Measurements from ENCODE around the gene STYXL1. TPM values are rescaled to one million over a fixed set of nuclear protein-coding genes. Genes with fewer than 3 reads are reported as not detected.

The STYXL1 gene
- total and polyA plus RNA-seq, 2 experiments from 2014 or later, result 42.5 to 54.7 TPM

- no peak for DNase-seq
- no peak overlapping the region for H3K4me2 ChIP-seq (ENCODE audit: unreplicated experiment)
- in situ Hi-C loops (cut with MboI), result no loop called here
- H3K36me3 ChIP-seq (ENCODE audit: low read depth), result no peaks in the 10 kb centered on the region
- WGBS, 2 experiments (ENCODE audit: low coverage in 1 of 2, low lambda C conversion rate in 2 of 2, missing lambda C conversion rate in 2 of 2), result 91 to 93% methylated on average over 27 to 47 of the region's 47 CpGs
- no peak overlapping the region for H2AFZ ChIP-seq
- no peaks in the 10 kb centered on the region for H4K20me1 ChIP-seq (ENCODE audit: insufficient read depth)
- no peak overlapping the region for H3K4me3 ChIP-seq
- H3K27ac ChIP-seq, result no peak overlapping the region
- no peaks in the 10 kb centered on the region for H3K27me3 ChIP-seq (replicated peaks; ENCODE audit: insufficient read depth)
- peaks cover 7% of the 10 kb centered on the region for H3K4me1 ChIP-seq (ENCODE audit: insufficient read depth)
- no peak overlapping the region for H3K9ac ChIP-seq
- no peaks in the 10 kb centered on the region for H3K9me3 ChIP-seq (ENCODE audit: low read depth)
- peaks cover 23% of the 10 kb centered on the region for H3F3A ChIP-seq (ENCODE audit: insufficient read depth)
- no peaks in the 10 kb centered on the region for H3K9me2 ChIP-seq (ENCODE audit: insufficient read depth)
- TF ChIP-seq EZH2phosphoT487 (IDR thresholded peaks at IDR 0.05; ENCODE audit: insufficient read depth, low read depth) (no peak), EZH2 (IDR thresholded peaks at IDR 0.05; ENCODE audit: insufficient read depth, poor library complexity, severe bottlenecking) (no peak)
- H3K79me2 ChIP-seq (ENCODE audit: insufficient read depth), result no peaks in the 10 kb centered on the region
Observed at GRCh38 chr7:76071316-76072242, 23.8 kb upstream of the STYXL1 start.

- WGBS, 2 experiments (ENCODE audit: low coverage in 1 of 2, low lambda C conversion rate in 2 of 2, missing lambda C conversion rate in 2 of 2), result 0 to 8% methylated on average over 8 of the region's 8 CpGs
- Histone ChIP-seq H3K4me1 (ENCODE audit: insufficient read depth) (peaks cover 7% of the 10 kb centered on the region), H3K79me2 (ENCODE audit: insufficient read depth) (no peaks in the 10 kb centered on the region), H3K9ac (0 out of 2 replicates have a peak overlapping the region, but pooled peaks have one; percentile 29), H3K9me3 (ENCODE audit: low read depth) (no peaks in the 10 kb centered on the region), H3K27ac (0 out of 2 replicates have a peak overlapping the region, but pooled peaks have one; percentile 16), H3F3A (ENCODE audit: insufficient read depth) (peaks cover 23% of the 10 kb centered on the region), H2AFZ (no peak overlapping the region), H3K36me3 (ENCODE audit: low read depth) (peaks cover 10% of the 10 kb centered on the region; the same call in 1 of the 2 replicates), H3K4me3 (no peak overlapping the region), H3K9me2 (ENCODE audit: insufficient read depth) (no peaks in the 10 kb centered on the region), H4K20me1 (ENCODE audit: insufficient read depth) (no peaks in the 10 kb centered on the region), H3K4me2 (ENCODE audit: unreplicated experiment) (peak overlapping the region; percentile 4), H3K27me3 (replicated peaks; ENCODE audit: insufficient read depth) (no peaks in the 10 kb centered on the region)
- DNase-seq, result peak; percentile 93
- TF ChIP-seq EZH2 (IDR thresholded peaks at IDR 0.05; ENCODE audit: insufficient read depth, poor library complexity, severe bottlenecking) (no peak), EZH2phosphoT487 (IDR thresholded peaks at IDR 0.05; ENCODE audit: insufficient read depth, low read depth) (no peak)
- in situ Hi-C loops (cut with MboI), result no loop called here
Observed at GRCh38 chr7:76069238-76069638, 21.4 kb upstream of the STYXL1 start.

DNA sequence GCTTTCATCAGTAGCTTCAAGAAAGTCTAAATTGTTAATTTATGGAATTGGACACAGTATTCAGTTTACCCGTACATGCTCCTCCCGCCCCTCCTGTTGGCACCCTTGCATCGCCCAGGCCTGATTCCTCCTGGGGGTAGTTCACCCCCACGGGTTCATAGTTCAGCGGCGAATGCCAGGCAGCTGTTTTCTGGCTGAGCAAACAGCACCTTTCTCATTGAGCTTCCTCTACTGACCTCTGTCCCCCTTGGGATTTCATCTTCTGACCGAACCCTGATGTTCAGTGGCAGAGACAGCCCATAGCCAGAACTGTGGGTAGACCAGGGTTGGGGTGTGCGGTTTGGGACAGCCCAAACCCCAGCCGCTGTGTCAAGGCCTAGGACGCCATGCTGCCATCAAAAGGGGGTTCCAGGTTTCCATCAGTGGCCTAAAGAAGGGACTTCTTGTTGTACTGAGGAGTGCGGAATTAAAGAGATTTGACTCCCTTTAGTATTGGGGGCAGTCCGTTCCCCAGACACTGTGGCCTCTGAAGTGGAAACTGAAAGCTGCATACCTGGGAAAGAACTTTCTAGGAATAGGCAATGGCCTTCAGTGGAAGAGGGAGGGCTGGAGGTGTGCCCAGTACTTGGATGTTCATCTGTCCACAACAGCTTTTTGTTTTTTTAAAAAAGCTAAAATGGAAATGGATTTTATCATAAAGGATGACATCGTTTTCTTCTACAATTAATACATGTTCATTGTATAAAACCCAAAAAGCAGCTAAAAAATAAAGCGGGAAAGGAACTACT, 19.1 kb upstream of the STYXL1 start:
- H3K36me3 ChIP-seq (ENCODE audit: low read depth), result peaks cover 12% of the 10 kb centered on the region; the same call in 1 of the 2 replicates
- in situ Hi-C loops (cut with MboI), result no loop called here
- H3K4me3 ChIP-seq, result no peak overlapping the region

GRCh38 chr7:76065016-76065612, 17.3 kb upstream of the STYXL1 start:
- DNase-seq, result no peak
- TF ChIP-seq EZH2 (IDR thresholded peaks at IDR 0.05; ENCODE audit: insufficient read depth, poor library complexity, severe bottlenecking), result no peak
- no peak for TF ChIP-seq EZH2phosphoT487 (IDR thresholded peaks at IDR 0.05; ENCODE audit: insufficient read depth, low read depth)
- no peaks in the 10 kb centered on the region for H3K27me3 ChIP-seq (replicated peaks; ENCODE audit: insufficient read depth)
- no peak overlapping the region for H3K9ac ChIP-seq
- WGBS, 2 experiments (ENCODE audit: low coverage in 1 of 2, low lambda C conversion rate in 2 of 2, missing lambda C conversion rate in 2 of 2), result 96% methylated on average over 14 of the region's 14 CpGs
- H4K20me1 ChIP-seq (ENCODE audit: insufficient read depth), result no peaks in the 10 kb centered on the region
- no peak overlapping the region for H3K4me2 ChIP-seq (ENCODE audit: unreplicated experiment)
- in situ Hi-C loops (cut with MboI), result no loop called here
- peaks cover 18% of the 10 kb centered on the region for H3F3A ChIP-seq (ENCODE audit: insufficient read depth)
- H3K36me3 ChIP-seq (ENCODE audit: low read depth), result peaks cover 22% of the 10 kb centered on the region; the same call in 1 of the 2 replicates
- no peaks in the 10 kb centered on the region for H3K79me2 ChIP-seq (ENCODE audit: insufficient read depth)
- no peak overlapping the region for H3K4me3 ChIP-seq
- no peak overlapping the region for H2AFZ ChIP-seq
- H3K4me1 ChIP-seq (ENCODE audit: insufficient read depth), result peaks cover 7% of the 10 kb centered on the region
- H3K9me3 ChIP-seq (ENCODE audit: low read depth), result no peaks in the 10 kb centered on the region
- no peak overlapping the region for H3K27ac ChIP-seq
- no peaks in the 10 kb centered on the region for H3K9me2 ChIP-seq (ENCODE audit: insufficient read depth)

More for the DNA sequence above, 19.1 kb upstream of the STYXL1 start:
- Histone ChIP-seq H3K9me3 (ENCODE audit: low read depth) (no peaks in the 10 kb centered on the region), H3K4me1 (ENCODE audit: insufficient read depth) (peaks cover 7% of the 10 kb centered on the region), H3K27me3 (replicated peaks; ENCODE audit: insufficient read depth) (no peaks in the 10 kb centered on the region), H2AFZ (no peak overlapping the region), H3K9ac (no peak overlapping the region), H4K20me1 (ENCODE audit: insufficient read depth) (no peaks in the 10 kb centered on the region), H3K27ac (no peak overlapping the region), H3K79me2 (ENCODE audit: insufficient read depth) (no peaks in the 10 kb centered on the region), H3K9me2 (ENCODE audit: insufficient read depth) (no peaks in the 10 kb centered on the region), H3K4me2 (ENCODE audit: unreplicated experiment) (no peak overlapping the region), H3F3A (ENCODE audit: insufficient read depth) (peaks cover 23% of the 10 kb centered on the region)
- no peak for TF ChIP-seq EZH2phosphoT487 (IDR thresholded peaks at IDR 0.05; ENCODE audit: insufficient read depth, low read depth)
- TF ChIP-seq EZH2 (IDR thresholded peaks at IDR 0.05; ENCODE audit: insufficient read depth, poor library complexity, severe bottlenecking), result no peak
- no peak for DNase-seq
- WGBS, 2 experiments (ENCODE audit: low coverage in 1 of 2, low lambda C conversion rate in 2 of 2, missing lambda C conversion rate in 2 of 2), result 92% methylated on average over 14 of the region's 14 CpGs

All from GM23248 (cell line).